SU-DHL-6 (cell line): ENCODE data around the gene KCNS1.

ENCODE experiments used
- EZH2phosphoT487 ChIP-seq: fragments of 200-600 bp; sonication (generic), shearing (Covaris generic); conservative IDR thresholded peaks from 2 replicates; pipeline ENCODE4 v1.6.1; 2018; ENCODE audit warnings: mild to moderate bottlenecking, antibody characterized with exemption, low read length, moderate library complexity, mixed read lengths
- TF ChIP-seq, protein P1 (sequence below): fragments of 200-600 bp; sonication (generic); IDR thresholded peaks from one replicate; pipeline ENCODE4 v1.5.1; 2017; ENCODE audit warnings: antibody characterized with exemption, mild to moderate bottlenecking, low read length, moderate library complexity; ENCODE audit not compliant: insufficient read depth, poor library complexity, severe bottlenecking

GRCh38 chr20:45072066-45072465 is 28.9 kb downstream of the KCNS1 start:
- TF ChIP-seq, protein P1, sequence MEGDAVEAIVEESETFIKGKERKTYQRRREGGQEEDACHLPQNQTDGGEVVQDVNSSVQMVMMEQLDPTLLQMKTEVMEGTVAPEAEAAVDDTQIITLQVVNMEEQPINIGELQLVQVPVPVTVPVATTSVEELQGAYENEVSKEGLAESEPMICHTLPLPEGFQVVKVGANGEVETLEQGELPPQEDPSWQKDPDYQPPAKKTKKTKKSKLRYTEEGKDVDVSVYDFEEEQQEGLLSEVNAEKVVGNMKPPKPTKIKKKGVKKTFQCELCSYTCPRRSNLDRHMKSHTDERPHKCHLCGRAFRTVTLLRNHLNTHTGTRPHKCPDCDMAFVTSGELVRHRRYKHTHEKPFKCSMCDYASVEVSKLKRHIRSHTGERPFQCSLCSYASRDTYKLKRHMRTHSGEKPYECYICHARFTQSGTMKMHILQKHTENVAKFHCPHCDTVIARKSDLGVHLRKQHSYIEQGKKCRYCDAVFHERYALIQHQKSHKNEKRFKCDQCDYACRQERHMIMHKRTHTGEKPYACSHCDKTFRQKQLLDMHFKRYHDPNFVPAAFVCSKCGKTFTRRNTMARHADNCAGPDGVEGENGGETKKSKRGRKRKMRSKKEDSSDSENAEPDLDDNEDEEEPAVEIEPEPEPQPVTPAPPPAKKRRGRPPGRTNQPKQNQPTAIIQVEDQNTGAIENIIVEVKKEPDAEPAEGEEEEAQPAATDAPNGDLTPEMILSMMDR, result no peak
- no peak for TF ChIP-seq EZH2phosphoT487
